ENCODE results near the gene MFSD8. TPM values are rescaled to one million over a fixed set of nuclear protein-coding genes. Genes with fewer than 3 reads are reported as not detected.

MFSD8 gene
- total RNA-seq, 1 donor from 2014 or later: 27.6 TPM

Other genes with a start within 250 kb of the MFSD8 start
- not detected for gene SLC25A31, start 234.8 kb downstream of the MFSD8 start, total RNA-seq
- gene HSPA4L, start 182.9 kb downstream of the MFSD8 start, total RNA-seq: 5.6 TPM
- gene PLK4, start 84.3 kb downstream of the MFSD8 start, total RNA-seq: 4.7 TPM
- gene ABHD18, start 233 bp upstream of the MFSD8 start, total RNA-seq: 15.3 TPM
- 30.3 TPM for gene LARP1B, start 96.1 kb upstream of the MFSD8 start, total RNA-seq